GM19240 (cell line): ENCODE results near the gene KIZ.
"Not testable (repeated sequence)": the region's sequence is repeated elsewhere in the genome, so short reads cannot be mapped to it uniquely, and the experiment has no call there.

Source experiments
- DNase-seq: peaks from one replicate; pipeline ENCODE4 v3.0.0; 2011; ENCODE audit warnings: low spot score; ENCODE audit not compliant: insufficient read length

KIZ gene

DNA sequence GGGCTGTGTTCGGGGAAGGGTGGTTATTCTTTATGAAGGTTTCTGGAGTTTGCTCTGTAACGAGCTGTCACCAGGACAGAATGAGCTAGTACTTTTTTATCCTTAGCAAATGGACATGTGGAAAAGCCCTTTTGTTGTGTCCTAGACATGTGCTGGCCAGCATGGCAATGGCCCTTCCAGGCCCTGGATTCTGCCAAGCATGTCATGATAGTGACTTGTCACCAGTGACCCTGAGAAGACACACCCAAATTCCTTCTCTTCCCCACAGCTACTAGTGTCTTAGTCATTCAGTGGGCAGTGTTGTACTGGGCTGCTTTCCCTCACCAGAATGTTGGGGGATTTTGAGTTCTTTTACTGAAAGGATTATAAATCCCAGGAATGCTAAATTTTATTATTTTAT is 103.3 kb downstream of the KIZ start:
- DNase-seq: no peak

- no peak for DNase-seq
Measured at GRCh38 chr20:21230220-21230619, 104.3 kb downstream of the KIZ start.

DNA sequence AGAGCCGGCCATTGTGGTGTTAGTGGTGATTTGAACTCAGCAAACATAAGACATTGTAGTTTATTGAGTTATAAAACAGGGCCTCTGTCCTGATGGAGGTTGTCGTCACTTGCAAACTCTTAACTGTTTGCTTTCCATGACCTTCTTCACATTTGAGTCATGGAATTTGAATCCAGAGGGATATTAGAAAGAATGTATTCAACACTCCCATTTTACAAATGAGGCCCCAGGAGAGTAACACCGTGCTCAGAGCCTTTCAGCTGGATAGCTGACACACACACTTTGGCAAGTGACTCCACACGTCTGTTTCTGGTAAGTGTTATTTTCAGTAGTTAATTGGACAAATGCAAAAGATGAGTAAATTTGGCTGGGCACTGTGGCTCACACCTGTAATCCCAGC is 104.8 kb downstream of the KIZ start:
- no peak for DNase-seq

GRCh38 chr20:21232546-21233280 is 106.8 kb downstream of the KIZ start:
- no peak for DNase-seq

DNA sequence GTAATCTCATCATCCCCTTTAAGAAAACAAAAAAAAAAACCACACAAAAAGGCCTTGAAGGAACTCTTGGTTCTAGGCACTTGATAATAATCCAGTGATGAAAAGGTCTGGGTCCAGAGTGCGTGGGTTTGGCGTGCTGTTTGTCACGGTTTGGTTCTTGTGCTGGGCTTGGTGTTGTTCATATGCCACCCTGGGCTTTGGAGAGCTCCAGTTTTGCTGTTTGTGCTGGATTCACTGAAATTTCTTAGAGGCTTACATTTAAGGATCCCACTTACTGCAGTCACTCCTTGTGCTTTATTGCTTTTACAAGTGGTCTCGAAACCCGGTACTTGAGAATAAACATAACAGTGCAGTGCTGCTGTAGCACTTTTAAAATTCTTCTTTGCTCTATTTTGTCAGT is 108.4 kb downstream of the KIZ start:
- DNase-seq: no peak

- no peak for DNase-seq
Measured at GRCh38 chr20:21234806-21235483, 109.1 kb downstream of the KIZ start.

DNA sequence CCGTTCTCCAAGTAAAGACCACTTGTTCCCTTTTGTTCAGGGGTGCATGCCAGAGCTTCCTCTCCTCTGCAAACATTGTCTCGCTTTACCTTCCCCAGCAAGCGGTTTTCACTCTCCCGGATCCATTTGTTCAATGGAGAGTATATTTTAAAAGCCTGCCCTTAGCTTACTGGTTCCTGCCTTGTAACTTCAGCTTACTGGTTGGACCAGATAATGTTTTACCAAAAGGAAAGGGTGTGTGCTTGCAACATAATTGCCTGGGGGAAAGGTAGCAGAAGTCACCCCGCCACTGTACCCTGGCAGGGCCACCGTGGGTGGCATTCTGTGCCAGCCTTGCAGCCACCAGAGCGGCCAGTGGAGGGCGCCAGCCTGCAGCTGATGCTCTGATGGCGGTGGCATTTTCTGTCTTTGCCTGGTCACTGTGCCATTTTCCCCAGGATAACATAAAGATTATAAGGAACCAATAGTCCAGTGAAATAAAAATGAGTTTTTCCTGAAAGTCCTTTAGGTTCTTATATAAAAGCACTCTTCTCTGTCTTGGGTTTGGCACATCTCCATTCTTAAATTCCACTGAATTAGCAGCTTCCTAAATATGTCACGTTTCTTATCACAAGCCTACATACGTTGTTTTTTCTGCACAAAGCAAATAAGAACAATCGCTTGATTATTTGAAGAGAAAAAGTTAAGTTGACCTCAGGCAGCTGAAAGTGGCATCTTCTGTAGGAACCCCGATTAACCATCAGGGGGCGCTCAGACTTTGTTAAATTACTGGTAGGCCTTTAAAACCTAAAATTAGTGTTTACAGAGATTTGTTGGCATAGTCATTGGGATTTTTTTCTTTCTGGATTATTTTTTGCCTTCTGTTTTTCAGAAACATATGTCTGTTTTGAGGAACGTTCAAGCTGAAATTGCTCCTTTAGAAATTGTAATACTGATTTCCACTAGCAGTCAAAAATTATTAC is 109.9 kb downstream of the KIZ start:
- DNase-seq: peak; percentile 10

DNA sequence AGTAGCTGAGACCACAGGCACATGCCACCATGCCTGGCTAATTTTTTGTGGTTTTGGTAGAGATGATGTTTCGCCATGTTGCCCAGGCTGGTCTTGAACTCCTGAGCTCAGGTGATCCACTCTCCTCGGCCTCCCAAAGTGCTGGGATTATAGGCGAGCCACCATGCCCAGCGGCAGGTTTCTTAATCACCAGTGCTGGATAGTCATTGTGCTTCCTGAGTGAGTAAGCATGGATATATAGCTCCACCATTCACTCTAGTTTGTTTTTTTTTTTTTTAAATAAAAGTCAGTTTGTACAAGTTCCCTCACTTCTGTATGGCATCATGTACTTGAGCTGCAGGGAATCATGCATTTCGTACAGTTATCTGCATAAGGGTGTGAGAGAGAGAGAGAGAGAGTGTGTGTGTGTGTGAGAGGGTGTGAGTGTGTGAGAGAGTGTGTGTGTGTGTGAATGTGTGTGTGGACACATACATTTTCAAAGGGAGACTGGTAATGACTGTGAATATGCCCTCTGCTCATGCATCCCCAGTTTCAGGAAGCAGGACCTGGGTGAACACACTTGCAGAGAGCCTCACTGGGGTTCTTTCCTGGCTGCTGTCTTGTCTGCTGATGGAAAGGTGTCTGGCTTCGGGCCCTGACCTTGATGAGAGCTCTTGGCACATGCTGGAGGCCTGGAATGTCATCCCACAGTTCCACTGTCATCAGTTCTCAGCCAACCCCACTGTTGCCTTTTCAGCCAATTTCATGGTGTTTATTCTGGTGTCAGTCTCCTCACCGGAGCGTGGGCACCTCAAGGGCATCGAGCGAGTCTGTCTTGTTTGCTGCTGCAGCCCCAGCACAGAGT is 112.3 kb downstream of the KIZ start:
- DNase-seq: no peak

- no peak for DNase-seq
Measured at GRCh38 chr20:21238818-21239536, 113.1 kb downstream of the KIZ start.

GRCh38 chr20:21240394-21240793 is 114.5 kb downstream of the KIZ start:
- DNase-seq: no peak

DNA sequence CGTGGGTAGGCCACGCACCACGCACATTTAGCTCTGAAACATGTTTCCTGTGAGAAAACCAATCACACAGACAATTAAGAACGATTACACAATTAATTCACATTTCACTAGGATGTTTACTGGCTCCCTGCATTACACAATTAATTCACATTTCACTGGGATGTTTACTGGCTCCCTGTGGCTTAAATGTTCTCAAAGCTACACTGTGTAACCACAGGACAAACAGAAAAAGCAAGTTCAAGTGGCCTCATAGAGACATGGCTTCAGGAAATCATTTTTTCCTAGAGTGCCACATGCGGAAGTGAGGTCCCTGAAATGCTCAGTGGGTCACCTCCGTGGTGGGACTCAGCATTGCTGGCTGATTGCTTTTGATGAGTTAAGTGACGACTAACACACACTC is 115.5 kb downstream of the KIZ start:
- DNase-seq: no peak

DNA sequence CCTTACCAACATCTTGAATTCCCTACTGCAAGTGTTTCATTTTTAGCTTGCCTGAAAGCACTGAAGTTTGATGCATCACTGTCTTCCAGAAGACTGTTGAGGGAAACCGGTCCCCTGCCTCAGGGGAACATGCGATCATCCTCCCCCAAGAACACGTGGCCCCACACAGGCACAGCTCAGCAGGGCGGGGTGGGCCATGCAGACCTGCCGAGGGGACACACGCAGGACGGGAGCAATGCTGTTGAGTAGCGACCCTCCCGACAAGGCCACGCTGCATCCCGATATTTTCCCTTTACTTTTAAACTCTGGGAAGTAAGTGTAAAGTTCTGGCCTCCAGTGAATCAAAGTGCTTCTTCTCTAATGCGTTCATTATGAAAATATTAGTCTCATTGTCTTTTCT is 117.9 kb downstream of the KIZ start:
- DNase-seq: no peak

DNA sequence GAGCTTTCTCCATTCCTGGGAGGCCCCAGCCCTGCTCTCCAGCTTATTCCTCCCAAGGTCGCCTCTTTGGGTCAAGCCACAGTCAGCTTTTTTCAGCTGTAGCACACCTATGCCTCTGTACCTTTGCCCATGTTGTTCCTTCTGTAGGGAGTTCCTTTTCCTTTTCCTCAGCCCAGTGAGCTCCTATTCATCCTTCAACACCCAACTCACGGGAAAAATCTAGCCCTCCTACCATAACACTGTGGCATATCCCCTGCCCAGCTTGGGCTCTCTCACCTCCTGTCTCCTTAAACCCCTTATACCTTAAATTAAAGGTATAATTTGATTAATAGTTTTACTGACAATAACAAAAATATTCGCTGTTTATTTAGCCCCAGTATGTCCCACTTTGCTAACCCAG is 118.9 kb downstream of the KIZ start:
- DNase-seq: no peak

GRCh38 chr20:21246161-21246560 is 120.3 kb downstream of the KIZ start:
- no peak for DNase-seq

DNA sequence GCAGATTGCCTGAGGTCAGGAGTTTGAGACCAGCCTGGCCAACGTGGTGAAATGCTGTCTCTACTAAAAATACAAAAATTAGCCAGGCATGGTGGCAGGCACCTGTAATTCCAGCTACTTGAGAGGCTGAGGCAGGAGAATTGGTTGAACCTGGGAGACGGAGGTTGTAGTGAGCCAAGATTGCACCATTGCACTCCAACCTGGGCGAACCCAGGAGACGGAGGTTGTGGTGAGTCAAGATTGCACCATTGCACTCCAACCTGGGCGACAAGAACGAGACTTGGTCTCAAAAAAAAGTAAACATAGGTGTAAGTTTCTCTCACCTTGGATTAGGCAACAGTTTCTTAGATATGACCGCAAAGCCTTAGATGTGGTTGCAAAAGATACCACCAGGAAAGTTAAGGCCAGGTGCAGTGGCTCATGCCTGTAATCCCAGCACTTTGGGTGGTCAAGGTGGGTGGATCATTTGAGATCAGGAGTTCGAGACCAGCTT is 121.8 kb downstream of the KIZ start:
- DNase-seq: not testable (repeated sequence)

- DNase-seq: no peak
Measured at GRCh38 chr20:21251278-21251677, 125.4 kb downstream of the KIZ start.

DNA sequence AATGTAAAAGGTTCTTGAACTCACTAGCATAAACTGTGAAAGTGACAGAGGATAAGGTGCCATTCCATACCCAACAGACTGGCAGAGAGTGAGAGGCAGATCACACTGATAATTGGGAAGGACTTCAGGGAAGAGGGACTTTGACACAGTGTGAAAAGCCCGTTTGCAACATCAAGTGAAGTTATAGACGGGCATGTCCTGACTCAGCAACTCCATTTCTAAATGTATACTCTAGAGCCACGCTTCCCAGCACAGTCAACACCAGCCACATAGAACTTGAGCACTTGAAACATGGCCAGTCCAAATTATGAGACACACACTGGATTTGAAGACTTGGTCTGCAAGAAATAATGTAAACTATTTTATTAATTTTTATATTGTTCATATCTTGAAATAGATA is 131.3 kb downstream of the KIZ start:
- DNase-seq: no peak

DNA sequence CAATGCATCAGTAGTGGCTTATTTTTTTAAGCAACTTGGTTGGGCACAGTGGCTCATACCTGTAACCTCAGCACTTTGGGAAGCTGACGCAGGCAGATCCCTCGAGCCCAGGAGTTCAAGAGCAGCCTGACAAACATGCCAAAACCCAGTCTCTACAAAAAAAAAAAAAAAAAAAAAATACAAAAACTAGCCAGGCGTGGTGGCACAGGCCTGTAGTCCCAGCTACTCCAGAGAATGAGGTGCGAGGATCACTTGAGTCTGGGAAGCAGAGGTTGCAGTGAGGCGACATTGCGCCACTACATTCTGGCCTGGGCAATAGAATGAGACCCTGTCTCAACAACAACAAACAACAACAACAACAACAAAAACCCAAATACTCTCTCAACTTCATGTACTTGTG is 132.5 kb downstream of the KIZ start:
- no peak for DNase-seq

- no peak for DNase-seq
Measured at GRCh38 chr20:21259346-21259745, 133.5 kb downstream of the KIZ start.

GRCh38 chr20:21262812-21263211 is 136.9 kb downstream of the KIZ start:
- DNase-seq: no peak
